H1 (cell line): ENCODE measurements around the gene YOD1. TPM values are rescaled to one million over a fixed set of nuclear protein-coding genes. Genes with fewer than 3 reads are reported as not detected.

ENCODE experiments used
- CTCF ChIA-PET: fragments of 300-600 bp; sonication (Branson Sonifier 250); formaldehyde crosslinking; loops from one replicate; lab custom pipeline; 2021; ENCODE audit not compliant: partially characterized antibody; lab: Charles Lee
- POLR2A ChIA-PET: fragments of 300-600 bp; sonication (Branson Sonifier 250); formaldehyde crosslinking; loops from one replicate; lab custom pipeline; 2021; ENCODE audit warnings: inconsistent platforms; ENCODE audit not compliant: partially characterized antibody; lab: Charles Lee
- DNase-seq, 2 experiments: peaks; one replicate each; pipeline versions ENCODE4 v3.0.0 to v3.0.0-alpha.2; 2010 to 2022; ENCODE audit warnings: low spot score in 2 of 2, low read depth in 1 of 2, mixed read lengths in 1 of 2
- FAIRE-seq: peaks from 2 replicates; lab custom pipeline; 2011; peaks lifted over from hg19 to GRCh38; lab: Jason Lieb, UNC
- H2AFZ ChIP-seq: 2 replicates; pipeline ENCODE4 v1.8.1; 2012; ENCODE audit warnings: low read length, inconsistent platforms
- H2AK5ac ChIP-seq: 2 replicates; pipeline ENCODE4 v1.6.1; 2013; ENCODE audit warnings: low read depth, low read length
- H2BK120ac ChIP-seq: replicated peaks from 2 replicates; pipeline ENCODE3; 2013; ENCODE audit warnings: low read depth, low read length, inconsistent platforms
- H2BK12ac ChIP-seq: 2 replicates; pipeline ENCODE4 v1.6.1; 2013; ENCODE audit warnings: low read depth, low read length
- H2BK15ac ChIP-seq: 2 replicates; pipeline ENCODE4 v1.6.1; 2013; ENCODE audit warnings: low read length
- H2BK20ac ChIP-seq: 2 replicates; pipeline ENCODE4 v1.6.1; 2013; ENCODE audit warnings: low read length
- H2BK5ac ChIP-seq: 2 replicates; pipeline ENCODE4 v1.6.1; 2013; ENCODE audit warnings: low read depth, low read length
- H3K14ac ChIP-seq: 2 replicates; pipeline ENCODE4 v1.6.1; 2013; ENCODE audit warnings: inconsistent platforms; ENCODE audit not compliant: insufficient read length
- H3K18ac ChIP-seq: 2 replicates; pipeline ENCODE4 v1.6.1; 2013; ENCODE audit warnings: low read length; ENCODE audit errors: extremely low read depth
- H3K23ac ChIP-seq: 2 replicates; pipeline ENCODE4 v1.6.1; 2013; ENCODE audit warnings: inconsistent platforms; ENCODE audit not compliant: insufficient read length
- H3K23me2 ChIP-seq: 2 replicates; pipeline ENCODE4 v1.6.1; 2013; ENCODE audit warnings: low read depth, low read length
- H3K27ac ChIP-seq: 2 replicates; pipeline ENCODE4 v1.6.1; 2011; ENCODE audit warnings: low read depth, low read length, inconsistent platforms
- H3K27me3 ChIP-seq, 4 experiments: replicated peaks in 1 of 4; 1 replicate in 1 of 4; 2 replicates in 3 of 4; pipeline versions ENCODE4 v1.6.1 to v1.8.1; 2011 to 2013; ENCODE audit warnings: low read length in 3 of 4, mild to moderate bottlenecking in 3 of 4, inconsistent platforms in 2 of 4, mixed read lengths in 2 of 4, moderate library complexity in 1 of 4; ENCODE audit not compliant: control insufficient read depth in 3 of 4, insufficient read depth in 3 of 4; ENCODE audit errors: extremely low read depth in 1 of 4
- H3K36me3 ChIP-seq, 4 experiments: 2 replicates each; pipeline versions ENCODE4 v1.6.1 to v1.8.1; 2011 to 2013; ENCODE audit warnings: mild to moderate bottlenecking in 4 of 4, low read length in 3 of 4, moderate library complexity in 2 of 4, control low read depth in 1 of 4, inconsistent platforms in 1 of 4; ENCODE audit not compliant: insufficient read depth in 4 of 4, control insufficient read depth in 2 of 4
- H3K4ac ChIP-seq: replicated peaks from 2 replicates; pipeline ENCODE3; 2013; ENCODE audit warnings: low read length, low read depth, mixed read lengths, inconsistent platforms; ENCODE audit not compliant: insufficient read length
- H3K4me1 ChIP-seq, 4 experiments: replicated peaks in 1 of 4; 1 replicate in 1 of 4; 2 replicates in 3 of 4; pipeline versions ENCODE4 v1.6.1 to v1.8.1; 2011 to 2013; ENCODE audit warnings: low read length in 3 of 4, inconsistent platforms in 2 of 4, mixed read lengths in 1 of 4; ENCODE audit not compliant: insufficient read depth in 4 of 4, control insufficient read depth in 3 of 4
- H3K4me2 ChIP-seq, 2 experiments: 2 replicates each; pipeline versions ENCODE4 v1.6.1 to v1.8.1; 2011 to 2013; ENCODE audit warnings: low read depth in 2 of 2, low read length in 2 of 2, control low read depth in 1 of 2, inconsistent platforms in 1 of 2, mild to moderate bottlenecking in 1 of 2; ENCODE audit not compliant: insufficient read depth in 1 of 2
- H3K4me3 ChIP-seq, 4 experiments: fragments of 200-600, 300-600 bp in 1 of 4; sonication (generic), shearing (Covaris generic), sonication (Bioruptor Twin) in 1 of 4; 2 replicates each; pipeline versions ENCODE4 v1.5.1 to v1.8.1; 2011 to 2016; ENCODE audit warnings: low read length in 4 of 4, low read depth in 3 of 4, control low read depth in 2 of 4, inconsistent platforms in 2 of 4, mild to moderate bottlenecking in 2 of 4, mixed read lengths in 1 of 4, moderate library complexity in 1 of 4; ENCODE audit not compliant: insufficient read depth in 2 of 4; ENCODE audit errors: extremely low read depth in 1 of 4
- H3K56ac ChIP-seq: replicated peaks from 2 replicates; pipeline ENCODE3; 2013; ENCODE audit warnings: low read depth, mild to moderate bottlenecking, mixed read lengths, low read length, inconsistent platforms; ENCODE audit not compliant: insufficient read length
- H3K79me1 ChIP-seq: 2 replicates; pipeline ENCODE4 v1.6.1; 2013; ENCODE audit warnings: low read depth, low read length, control low read depth
- H3K79me2 ChIP-seq, 2 experiments: 2 replicates each; pipeline versions ENCODE4 v1.6.1 to v1.8.1; 2012 to 2013; ENCODE audit warnings: low read length in 2 of 2, mild to moderate bottlenecking in 2 of 2, inconsistent platforms in 1 of 2; ENCODE audit not compliant: insufficient read depth in 2 of 2, control insufficient read depth in 1 of 2
- H3K9ac ChIP-seq, 4 experiments: replicated peaks in 1 of 4; 1 replicate in 1 of 4; 2 replicates in 3 of 4; pipeline versions ENCODE4 v1.6.1 to v1.8.1; 2011 to 2013; ENCODE audit warnings: low read depth in 3 of 4, low read length in 3 of 4, control low read depth in 2 of 4, mild to moderate bottlenecking in 2 of 4, moderate library complexity in 2 of 4, inconsistent platforms in 1 of 4; ENCODE audit errors: extremely low read depth in 1 of 4
- H3K9me3 ChIP-seq, 2 experiments: 2 replicates each; pipeline versions ENCODE4 v1.6.1 to v1.8.1; 2012 to 2013; ENCODE audit warnings: mild to moderate bottlenecking in 2 of 2, moderate library complexity in 2 of 2, control low read depth in 1 of 2, inconsistent platforms in 1 of 2, low read depth in 1 of 2, low read length in 1 of 2, mixed read lengths in 1 of 2; ENCODE audit not compliant: insufficient read depth in 2 of 2
- H4K20me1 ChIP-seq, 2 experiments: replicated peaks in 1 of 2; 2 replicates each; pipeline versions ENCODE3 to v1.8.1; 2011 to 2013; ENCODE audit warnings: inconsistent platforms in 2 of 2, low read length in 2 of 2, mild to moderate bottlenecking in 1 of 2; ENCODE audit not compliant: insufficient read depth in 2 of 2, control insufficient read depth in 1 of 2
- H4K5ac ChIP-seq: 2 replicates; pipeline ENCODE4 v1.6.1; 2013; ENCODE audit warnings: low read length, low read depth, mixed read lengths, inconsistent platforms; ENCODE audit not compliant: insufficient read length
- H4K8ac ChIP-seq: 2 replicates; pipeline ENCODE4 v1.8.0; 2013; ENCODE audit warnings: mild to moderate bottlenecking, moderate library complexity, low read length, inconsistent platforms; ENCODE audit not compliant: insufficient read depth; ENCODE audit errors: extremely low read depth
- H4K91ac ChIP-seq: replicated peaks from 2 replicates; pipeline ENCODE3; 2013; ENCODE audit warnings: low read length, mixed read lengths, inconsistent platforms; ENCODE audit not compliant: insufficient read length
- CBX5 ChIP-seq: fragments of 300-800, 300-1000 bp; sonication (generic); IDR thresholded peaks from 2 replicates; pipeline ENCODE4 v1.7.1; 2016; ENCODE audit warnings: antibody characterized with exemption, low read length, low read depth
- CHD2 ChIP-seq: IDR thresholded peaks from 2 replicates; pipeline ENCODE4 v1.6.1; 2012; ENCODE audit warnings: low read length, improper control_type of control experiment
- CTCF ChIP-seq, 3 experiments: IDR thresholded peaks; 1 replicate in 2 of 3; 2 replicates in 1 of 3; pipeline versions ENCODE4 v1.5.1 to v1.6.1; 2011; ENCODE audit warnings: low read length in 3 of 3, mild to moderate bottlenecking in 3 of 3, inconsistent platforms in 2 of 3, low read depth in 1 of 3, moderate library complexity in 1 of 3; ENCODE audit not compliant: insufficient read depth in 1 of 3; ENCODE audit errors: control extremely low read depth in 1 of 3
- KDM4A ChIP-seq: IDR thresholded peaks from one replicate; pipeline ENCODE4 v1.7.1; 2012; ENCODE audit warnings: low read depth, mild to moderate bottlenecking, moderate library complexity, low read length, inconsistent platforms; ENCODE audit not compliant: severe bottlenecking
- NRF1 ChIP-seq: IDR thresholded peaks from 2 replicates; pipeline ENCODE4 v1.6.1; 2011; ENCODE audit warnings: mild to moderate bottlenecking, low read depth, low read length, improper control_type of control experiment
- PHF8 ChIP-seq: fragments of 200-600 bp; sonication (generic); conservative IDR thresholded peaks from 2 replicates; pipeline ENCODE4 v1.7.1; 2012; ENCODE audit warnings: low read depth, mild to moderate bottlenecking, inconsistent platforms, low read length, moderate library complexity
- RBBP5 ChIP-seq: IDR thresholded peaks from 2 replicates; pipeline ENCODE4 v1.7.1; 2012; ENCODE audit warnings: low read depth, mild to moderate bottlenecking, inconsistent platforms, low read length, moderate library complexity, borderline replicate concordance
- RFX5 ChIP-seq: IDR thresholded peaks from 2 replicates; pipeline ENCODE4 v1.6.1; 2011; ENCODE audit warnings: low read depth, low read length, improper control_type of control experiment, borderline replicate concordance
- SIRT6 ChIP-seq: IDR thresholded peaks from one replicate; pipeline ENCODE4 v1.7.1; 2012; ENCODE audit warnings: low read length, inconsistent platforms
- USF2 ChIP-seq: IDR thresholded peaks from 2 replicates; pipeline ENCODE4 v1.6.1; 2011; ENCODE audit warnings: low read length, improper control_type of control experiment
- ZNF274 ChIP-seq: IDR thresholded peaks from 2 replicates; pipeline ENCODE4 v1.7.0; 2012; ENCODE audit warnings: low read length, borderline replicate concordance; ENCODE audit errors: extremely low read depth
- WGBS, 2 experiments: shearing (Covaris generic) in 1 of 2; methylation state at CpG; one replicate each; pipeline versions ENCODE4 v1.1.6 to v1.1.7; 2013 to 2015; ENCODE audit warnings: low lambda C conversion rate in 2 of 2, mixed read lengths in 2 of 2, inconsistent platforms in 1 of 2, low coverage in 1 of 2, missing lambda C conversion rate in 1 of 2; ENCODE audit not compliant: insufficient replicate concordance in 2 of 2, insufficient coverage in 1 of 2, insufficient read length in 1 of 2; ENCODE audit errors: extremely low coverage in 1 of 2, missing lambda C conversion rate in 1 of 2; 5-methylcytosine and 5-hydroxymethylcytosine counted together
- polyA plus RNA-seq, 7 experiments: library from polyadenylated mRNA; depleted of rRNA in 3 of 7; stranded (reverse) in 5 of 7; unstranded in 2 of 7; fragments of >200 nt in 5 of 7; fragments of 200-250 nt in 2 of 7; gene quantifications; 1 replicate in 5 of 7; 2 replicates in 1 of 7; 4 replicates in 1 of 7; pipeline versions ENCODE4 v1.2.1 to v1.2.3, GENCODE V29; 2011 to 2013; ENCODE audit warnings: missing spikeins in 2 of 7, mixed read lengths in 2 of 7
- total RNA-seq: library from RNA; stranded (reverse); fragmentation: NEBNext Ultra II Directional; extraction: Animal tissue kit (Norgen Biotek cat#: 25700); gene quantifications from 2 replicates; pipeline ENCODE4 v1.2.1, GENCODE V29; 2021

The YOD1 gene
- total and polyA plus RNA-seq, 2 of the 8 experiments (the other 6 are each of a cell fraction or from before 2014, with no cell fraction given): 1.9 to 11.8 TPM

- H3K79me1 ChIP-seq: no peaks in the 10 kb centered on the region
- no peak overlapping the region for H2BK5ac ChIP-seq
- H3K4me1 ChIP-seq: no peaks in the 10 kb centered on the region
- no peak overlapping the region for H3K23ac ChIP-seq
- peaks cover 12 to 16% of the 10 kb centered on the region in 2 experiments; a peak in 3 of 4 replicates for H3K9me3 ChIP-seq
- H3K27ac ChIP-seq: no peak overlapping the region
- H3K9ac ChIP-seq: no peak overlapping the region
- no peak overlapping the region for H3K4me2 ChIP-seq
- H2BK20ac ChIP-seq: no peak overlapping the region
- no peak for FAIRE-seq
- H4K20me1 ChIP-seq: no peaks in the 10 kb centered on the region
- H4K8ac ChIP-seq: no peak overlapping the region
- no peak overlapping the region for H3K4ac ChIP-seq
- no peak overlapping the region for H2AFZ ChIP-seq
- H4K5ac ChIP-seq: no peak overlapping the region
- no peaks in the 10 kb centered on the region for H3K27me3 ChIP-seq
- no peak overlapping the region for H2AK5ac ChIP-seq
- no peak for DNase-seq
- WGBS, 2 experiments: 40% methylated on average over 2 of the region's 2 CpGs; no CpG with 5 or more reads in 1 of the 2 experiments
- ChIA-PET POLR2A (no interaction called here), CTCF (interaction anchor here (0.7 to 2.5 kb wide), 3 partner anchors 10 to 126 kb away, joined by 3 to 9 read pairs (median 4); no protein-coding TSS in a partner anchor)
- H2BK15ac ChIP-seq: no peak overlapping the region
- no peak overlapping the region for H4K91ac ChIP-seq
- H2BK120ac ChIP-seq: no peak overlapping the region
- H3K56ac ChIP-seq: no peak overlapping the region
- H2BK12ac ChIP-seq: no peak overlapping the region
- no peak overlapping the region for H3K14ac ChIP-seq
- H3K4me3 ChIP-seq: no peak overlapping the region
- peaks cover 0 to 5% (median 0%) of the 10 kb centered on the region in 4 experiments; a peak in 2 of 8 replicates for H3K36me3 ChIP-seq
- no peaks in the 10 kb centered on the region for H3K79me2 ChIP-seq
- no peak overlapping the region for H3K18ac ChIP-seq
- H3K23me2 ChIP-seq: no peaks in the 10 kb centered on the region
- TF ChIP-seq SIRT6: no peak
- TF ChIP-seq CBX5: no peak
- TF ChIP-seq CTCF (IDR thresholded peaks at IDR 0.05; ENCODE audit: control extremely low read depth in 1 of 3, insufficient read depth in 1 of 3, low read depth in 1 of 3, low read length in 3 of 3): no peak
- TF ChIP-seq KDM4A: no peak
- no peak for TF ChIP-seq PHF8
- no peak for TF ChIP-seq RBBP5
- no peak for TF ChIP-seq NRF1
- no peak for TF ChIP-seq RFX5
- no peak for TF ChIP-seq ZNF274
- TF ChIP-seq CHD2: no peak
- no peak for TF ChIP-seq USF2
Measured at GRCh38 chr1:207093944-207094343, 42.9 kb upstream of the YOD1 start.
